SH-SY5Y (cell line): ENCODE results near the gene NR4A3.

ENCODE experiments used
- GATA2 ChIP-seq: IDR thresholded peaks from 2 replicates; pipeline ENCODE4 v1.6.1; 2011; ENCODE audit warnings: mild to moderate bottlenecking, low read depth, low read length
- GATA3 ChIP-seq: IDR thresholded peaks from 2 replicates; pipeline ENCODE4 v1.6.1; 2011; ENCODE audit warnings: low read depth, mild to moderate bottlenecking, low read length, moderate library complexity

DNA sequence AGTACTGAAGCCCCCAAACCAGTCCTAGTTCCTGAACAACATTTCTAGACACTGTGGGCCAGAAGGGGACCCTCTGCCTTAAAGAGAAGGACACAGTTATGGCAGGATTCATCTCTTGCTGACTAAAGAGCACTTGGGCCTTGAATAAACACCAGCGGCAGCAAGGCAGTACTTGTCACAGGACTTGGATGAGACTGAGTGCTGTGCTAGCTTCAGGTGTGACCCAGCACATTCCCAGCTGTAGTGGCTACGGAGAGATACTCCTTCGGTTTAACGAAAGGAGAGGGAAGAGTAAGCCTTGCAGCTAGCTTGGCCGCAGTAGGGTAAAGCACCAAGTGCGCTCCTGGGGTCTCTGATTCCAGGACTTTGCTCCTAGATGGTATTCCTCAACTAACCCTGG, 73.8 kb downstream of the NR4A3 start:
- no peak for TF ChIP-seq GATA2
- TF ChIP-seq GATA3, result no peak
